ENCODE measurements around the gene AP1G2. TPM values are rescaled to one million over a fixed set of nuclear protein-coding genes. Genes with fewer than 3 reads are reported as not detected.

The AP1G2 gene
- total RNA-seq, 4 donors from 2014 or later: 71.6 to 128 (median 114) TPM

DNA sequence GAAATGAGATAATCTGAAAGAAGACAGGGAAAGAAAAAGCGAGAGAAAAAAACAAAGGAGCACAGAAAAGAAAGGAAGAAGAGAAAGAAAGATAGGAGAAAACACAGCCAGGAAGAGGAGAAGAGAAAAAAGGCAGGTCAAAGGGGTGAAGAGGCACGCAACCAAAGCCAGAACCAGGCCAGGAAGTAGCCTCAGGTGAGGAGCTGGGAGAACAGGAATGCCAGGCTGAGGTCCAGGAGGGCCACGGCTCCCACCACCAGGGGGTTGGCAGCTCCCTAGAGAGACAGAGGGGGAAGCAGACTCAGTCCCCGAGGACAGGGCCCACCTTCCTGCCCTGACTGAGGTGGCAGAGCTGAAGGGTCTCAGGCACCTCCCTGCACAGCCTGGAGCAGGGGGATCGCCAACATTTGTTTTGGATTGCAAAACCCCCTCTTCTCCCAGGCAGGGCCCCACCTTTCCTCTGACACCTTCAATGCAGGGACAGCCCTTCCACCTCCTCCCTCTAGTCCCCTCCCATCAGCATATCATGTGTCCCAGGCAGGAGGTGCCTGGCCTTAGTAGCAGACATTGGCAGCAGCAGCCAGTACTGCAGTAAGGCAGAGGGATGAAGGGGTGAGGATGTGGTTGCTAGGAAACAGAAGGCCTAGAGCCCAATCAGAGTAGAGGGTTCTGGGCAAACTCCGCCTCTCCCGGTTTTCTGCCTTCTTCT is 2.0 kb upstream of the AP1G2 start:
- no peak overlapping the region for H3K27ac ChIP-seq

GRCh38 chr14:23568600-23569331 is 1.2 kb upstream of the AP1G2 start:
- Histone ChIP-seq H3K9me3 (no peaks in the 10 kb centered on the region), H3K27ac (no peak overlapping the region), H3K4me3 (replicated peaks in 1 of 3) (no peak overlapping the region), H3K4me1 (peaks cover 6 to 9% of the 10 kb centered on the region in 2 donors), H3K27me3 (no peaks in the 10 kb centered on the region), H3K36me3 (peaks cover 0 to 3% of the 10 kb centered on the region in 2 donors)
- 65 to 67% methylated on average over 6 of the region's 6 CpGs for WGBS, 2 donors
- intact Hi-C loops (cut with DNase I): no loop called here
- TF ChIP-seq POLR2A (IDR thresholded peaks at IDR 0.05): no peak
- no peak for TF ChIP-seq CTCF (IDR thresholded peaks at IDR 0.05)
- DNase-seq: no peak

More for the DNA sequence above, 2.0 kb upstream of the AP1G2 start:
- TF ChIP-seq CTCF (IDR thresholded peaks at IDR 0.05): no peak
- no peak for TF ChIP-seq POLR2A (IDR thresholded peaks at IDR 0.05)
- peaks cover 0 to 3% of the 10 kb centered on the region in 2 donors for H3K36me3 ChIP-seq
- no peak for DNase-seq
- no peaks in the 10 kb centered on the region for H3K9me3 ChIP-seq
- peaks cover 6 to 9% of the 10 kb centered on the region in 2 donors for H3K4me1 ChIP-seq
- no peak overlapping the region for H3K4me3 ChIP-seq (replicated peaks in 1 of 3)
- 60 to 62% methylated on average over 7 of the region's 7 CpGs for WGBS, 2 donors
- intact Hi-C loops (cut with DNase I): no loop called here
- peaks cover 3% of the 10 kb centered on the region for H3K27me3 ChIP-seq

DNA sequence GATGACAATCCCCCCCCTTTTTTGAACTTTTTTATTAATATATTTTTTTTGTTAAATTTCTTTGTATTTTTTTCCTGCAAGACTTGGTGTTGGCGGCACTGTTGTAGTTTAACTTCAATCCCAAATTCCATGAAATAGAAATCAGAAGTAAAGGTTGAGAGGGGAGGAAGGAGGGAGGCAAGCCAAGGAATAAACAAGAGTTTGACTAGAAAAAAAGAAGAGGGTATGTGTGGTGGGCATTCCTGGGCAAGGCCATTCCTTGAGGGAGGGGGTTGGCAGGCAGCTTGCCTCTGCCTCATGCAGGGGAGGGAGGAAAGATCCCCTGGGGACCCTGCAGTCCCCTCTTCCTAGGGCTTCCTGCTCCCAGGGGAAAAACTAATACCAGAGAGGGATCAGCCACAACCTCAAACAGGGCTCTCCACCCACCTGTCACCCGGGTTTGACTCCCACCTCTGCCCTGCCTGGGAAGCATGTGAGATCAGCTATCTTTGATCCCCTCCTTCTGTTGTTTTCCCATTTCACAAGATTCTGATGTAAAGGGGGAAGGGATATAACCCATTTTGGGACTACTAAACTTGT is 519 bp upstream of the AP1G2 start:
- Histone ChIP-seq H3K4me3 (replicated peaks in 1 of 3) (peak overlapping the region in 1 of 3 donors; percentile 60), H3K27me3 (no peaks in the 10 kb centered on the region), H3K9me3 (no peaks in the 10 kb centered on the region), H3K36me3 (peaks cover 0 to 3% of the 10 kb centered on the region in 2 donors), H3K27ac (peak overlapping the region; percentile 47 to 79 (median 70)), H3K4me1 (peaks cover 6 to 9% of the 10 kb centered on the region in 2 donors)
- intact Hi-C loops (cut with DNase I): no loop called here
- no peak for DNase-seq
- TF ChIP-seq CTCF (IDR thresholded peaks at IDR 0.05) (no peak), POLR2A (IDR thresholded peaks at IDR 0.05) (no peak)
- 72% methylated on average over 2 of the region's 2 CpGs for WGBS, 2 donors

DNA sequence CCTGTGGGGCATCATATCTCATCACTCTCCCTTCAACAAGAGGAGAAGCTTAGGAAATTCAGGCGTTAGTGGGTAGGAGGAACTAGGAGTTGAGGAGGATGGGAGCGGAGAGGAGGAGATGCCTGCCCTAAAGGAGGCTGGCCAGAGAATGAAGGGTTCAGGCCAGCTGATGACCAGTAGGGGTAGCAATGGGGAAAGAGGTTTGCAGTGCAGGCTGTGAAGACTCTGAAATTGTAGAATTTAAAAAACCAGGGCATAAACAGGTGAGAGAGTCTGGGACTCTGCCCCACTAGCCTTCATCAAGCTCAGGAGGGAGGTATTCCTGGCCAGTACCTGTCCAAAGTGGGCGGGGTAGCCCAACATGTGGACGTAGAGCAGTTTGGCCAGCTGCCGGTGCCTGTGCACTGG is 809 bp downstream of the AP1G2 start:
- intact Hi-C loops (cut with DNase I): no loop called here
- no peak for TF ChIP-seq POLR2A (IDR thresholded peaks at IDR 0.05)
- TF ChIP-seq CTCF (IDR thresholded peaks at IDR 0.05): no peak
- DNase-seq: peak; percentile 75 to 77
- peaks cover 6 to 9% of the 10 kb centered on the region in 2 donors for H3K4me1 ChIP-seq
- WGBS, 2 donors: 14 to 15% methylated on average over 4 to 5 of the region's 5 CpGs
- H3K9me3 ChIP-seq: no peaks in the 10 kb centered on the region
- peak overlapping the region in 2 of 3 donors; percentile 70 to 79 for H3K27ac ChIP-seq
- H3K27me3 ChIP-seq: no peaks in the 10 kb centered on the region
- peaks cover 5% of the 10 kb centered on the region in 2 donors for H3K36me3 ChIP-seq
- H3K4me3 ChIP-seq (replicated peaks in 1 of 3): peak overlapping the region; percentile 46 to 63 (median 60)

Measured in thyroid gland (tissue), 4 donors.